Activated CD4-positive, alpha-beta T cell treated with anti-CD3 and anti-CD28 coated beads, Interleukin-2, amount 10 ng/mL, durations not matched to agents 24 days and 14 days (primary cell): ENCODE data around the gene DSCAM. TPM values are rescaled to one million over a fixed set of nuclear protein-coding genes. Genes with fewer than 3 reads are reported as not detected.
"Not testable (repeated sequence)": the region's sequence is repeated elsewhere in the genome, so short reads cannot be mapped to it uniquely, and the experiment has no call there.

Experiments
- DNase-seq: peaks from one replicate; pipeline ENCODE4 v3.0.0; 2022
- H3K27ac Mint-ChIP-seq: one replicate; pipeline ENCODE4 v1.8.0; 2022; ENCODE audit warnings: mild to moderate bottlenecking, mixed read lengths
- H3K27me3 Mint-ChIP-seq: one replicate; pipeline ENCODE4 v1.8.0; 2022; ENCODE audit warnings: mixed read lengths
- H3K36me3 Mint-ChIP-seq: one replicate; pipeline ENCODE4 v1.8.0; 2022; ENCODE audit warnings: low read depth, mild to moderate bottlenecking, mixed read lengths
- H3K4me1 Mint-ChIP-seq: one replicate; pipeline ENCODE4 v1.8.0; 2021; ENCODE audit warnings: mixed read lengths
- H3K4me3 Mint-ChIP-seq: one replicate; pipeline ENCODE4 v1.8.0; 2022; ENCODE audit warnings: mild to moderate bottlenecking, moderate library complexity, mixed read lengths
- H3K9me3 Mint-ChIP-seq: one replicate; pipeline ENCODE4 v1.8.0; 2021; ENCODE audit warnings: mixed read lengths
- intact Hi-C: fragments of 100-400 bp; cut with micrococcal nuclease; formaldehyde crosslinking; loops from one replicate; pipeline ENCODE4 v1.15.1; 2023
- total RNA-seq: library from RNA; stranded (reverse); gene quantifications from 2 replicates; pipeline ENCODE4 v1.2.3, GENCODE V29; 2022

The DSCAM gene
- total RNA-seq, 1 donor from 2014 or later: not detected

GRCh38 chr21:40271164-40271563, 575.8 kb downstream of the DSCAM start:
- H3K4me1 Mint-ChIP-seq: no peaks in the 10 kb centered on the region
- no peaks in the 10 kb centered on the region for H3K9me3 Mint-ChIP-seq
- H3K36me3 Mint-ChIP-seq: no peaks in the 10 kb centered on the region
- no peaks in the 10 kb centered on the region for H3K27me3 Mint-ChIP-seq
- DNase-seq: no peak
- no peak overlapping the region for H3K4me3 Mint-ChIP-seq
- intact Hi-C loops: no loop called here
- H3K27ac Mint-ChIP-seq: no peak overlapping the region

DNA sequence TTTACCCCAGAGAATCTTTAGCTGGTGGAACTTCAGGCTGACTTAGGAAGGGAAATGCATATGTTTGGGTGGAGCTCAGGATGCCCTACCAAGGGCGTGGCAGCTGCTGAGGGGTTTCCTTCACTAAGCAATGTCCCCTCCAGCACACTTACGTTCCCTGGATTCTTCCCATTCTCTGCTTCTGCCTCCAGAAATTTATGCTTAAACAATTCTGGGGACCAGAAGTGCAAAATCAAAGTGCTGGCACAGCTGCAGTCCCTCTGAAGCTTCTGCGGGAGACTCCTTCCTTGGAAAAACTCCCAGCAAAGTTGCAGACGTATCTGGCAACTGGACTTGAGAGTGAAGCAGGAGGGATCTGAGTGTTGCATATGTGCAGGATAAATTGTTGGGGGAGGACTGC, 576.9 kb downstream of the DSCAM start:
- intact Hi-C loops: no loop called here
- H3K4me3 Mint-ChIP-seq: no peak overlapping the region
- DNase-seq: no peak
- no peaks in the 10 kb centered on the region for H3K9me3 Mint-ChIP-seq
- H3K4me1 Mint-ChIP-seq: no peaks in the 10 kb centered on the region
- H3K36me3 Mint-ChIP-seq: no peaks in the 10 kb centered on the region
- no peak overlapping the region for H3K27ac Mint-ChIP-seq
- H3K27me3 Mint-ChIP-seq: no peaks in the 10 kb centered on the region

- Mint-ChIP-seq H3K4me1 (no peaks in the 10 kb centered on the region), H3K9me3 (no peaks in the 10 kb centered on the region), H3K27me3 (no peaks in the 10 kb centered on the region), H3K4me3 (no peak overlapping the region), H3K27ac (no peak overlapping the region), H3K36me3 (no peaks in the 10 kb centered on the region)
- no peak for DNase-seq
- intact Hi-C loops: no loop called here
Observed at GRCh38 chr21:40269239-40269638, 577.7 kb downstream of the DSCAM start.

- H3K9me3 Mint-ChIP-seq, H3K27me3 Mint-ChIP-seq, H3K27ac Mint-ChIP-seq, H3K36me3 Mint-ChIP-seq, intact Hi-C loops, H3K4me3 Mint-ChIP-seq, H3K4me1 Mint-ChIP-seq, DNase-seq: not testable (repeated sequence)
Observed at GRCh38 chr21:40258456-40258855, 588.5 kb downstream of the DSCAM start.

GRCh38 chr21:40257342-40257741, 589.6 kb downstream of the DSCAM start:
- no peak for DNase-seq
- Mint-ChIP-seq H3K4me1 (no peaks in the 10 kb centered on the region), H3K4me3 (no peak overlapping the region), H3K27ac (no peak overlapping the region), H3K27me3 (no peaks in the 10 kb centered on the region), H3K9me3 (no peaks in the 10 kb centered on the region), H3K36me3 (no peaks in the 10 kb centered on the region)
- intact Hi-C loops: no loop called here

DNA sequence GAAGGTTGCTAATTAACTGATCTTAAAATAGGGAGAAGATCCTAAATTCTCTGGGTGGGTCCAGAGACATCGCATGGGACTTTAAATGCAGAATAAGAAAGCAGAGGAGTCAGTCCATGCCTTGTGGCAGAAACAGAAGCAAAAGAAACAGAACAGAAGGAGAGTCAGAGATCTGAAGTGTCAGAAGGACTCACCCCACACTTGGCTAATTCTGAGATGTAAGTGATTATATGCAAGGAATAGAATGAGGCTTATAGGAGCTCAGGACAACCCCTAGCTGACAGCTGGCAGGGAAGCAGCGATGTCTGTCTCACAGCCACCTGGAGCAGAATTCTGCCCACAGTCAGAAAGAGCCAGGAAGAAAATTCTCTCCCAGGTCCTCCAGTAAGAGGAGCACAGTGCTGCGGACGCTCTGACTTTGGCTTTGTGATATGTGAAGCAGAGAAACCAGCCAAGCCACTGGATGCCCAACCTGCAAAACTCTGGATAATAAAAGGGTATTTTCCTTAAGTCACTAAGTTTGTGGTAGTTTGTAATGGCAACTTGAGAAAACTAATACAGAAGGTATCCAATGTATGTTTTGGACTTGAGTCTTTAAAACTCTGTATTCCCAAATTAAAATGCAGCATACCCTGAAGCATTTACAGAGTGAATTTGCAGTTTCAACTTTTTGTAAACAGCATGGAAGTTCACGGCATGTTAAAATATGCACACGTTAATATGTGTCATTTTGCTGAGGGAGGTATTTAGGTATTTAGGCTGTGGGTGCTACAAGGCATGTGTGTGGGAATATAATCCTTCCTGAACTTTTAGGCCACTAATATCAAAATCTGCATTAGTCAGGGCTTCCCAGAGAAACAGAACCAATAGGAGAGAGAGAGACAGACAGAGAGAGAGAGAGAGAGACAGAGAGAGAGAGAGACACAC, 591.2 kb downstream of the DSCAM start:
- Mint-ChIP-seq H3K9me3 (no peaks in the 10 kb centered on the region), H3K36me3 (no peaks in the 10 kb centered on the region), H3K27ac (no peak overlapping the region), H3K27me3 (no peaks in the 10 kb centered on the region), H3K4me1 (no peaks in the 10 kb centered on the region), H3K4me3 (no peak overlapping the region)
- no peak for DNase-seq
- intact Hi-C loops: no loop called here

GRCh38 chr21:40254540-40255465, 592.2 kb downstream of the DSCAM start:
- H3K9me3 Mint-ChIP-seq: no peaks in the 10 kb centered on the region
- DNase-seq: no peak
- intact Hi-C loops: no loop called here
- H3K27ac Mint-ChIP-seq: no peak overlapping the region
- no peaks in the 10 kb centered on the region for H3K27me3 Mint-ChIP-seq
- no peaks in the 10 kb centered on the region for H3K4me1 Mint-ChIP-seq
- no peaks in the 10 kb centered on the region for H3K36me3 Mint-ChIP-seq
- H3K4me3 Mint-ChIP-seq: no peak overlapping the region

DNA sequence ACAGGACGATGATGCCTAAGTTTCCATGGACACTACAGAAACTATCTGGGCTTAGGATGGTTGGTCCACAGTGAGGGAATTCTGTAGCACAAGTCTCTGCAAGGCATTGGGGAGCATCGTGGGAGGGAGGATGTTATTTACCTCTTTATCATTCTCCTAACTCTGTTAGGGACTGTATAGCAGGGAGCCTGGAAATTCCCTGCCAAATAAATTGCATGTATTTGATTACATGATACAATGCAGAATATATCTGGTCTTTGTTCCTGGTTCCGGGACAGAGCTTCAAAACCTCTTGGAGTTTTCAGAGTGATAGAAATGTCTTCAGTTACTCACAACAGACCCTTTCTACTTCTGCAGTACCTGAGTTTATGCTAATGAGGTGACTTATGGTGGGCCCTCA, 593.8 kb downstream of the DSCAM start:
- no peak for DNase-seq
- H3K27me3 Mint-ChIP-seq: no peaks in the 10 kb centered on the region
- H3K36me3 Mint-ChIP-seq: no peaks in the 10 kb centered on the region
- intact Hi-C loops: no loop called here
- H3K9me3 Mint-ChIP-seq: peaks cover 8% of the 10 kb centered on the region
- no peak overlapping the region for H3K4me3 Mint-ChIP-seq
- no peak overlapping the region for H3K27ac Mint-ChIP-seq
- no peaks in the 10 kb centered on the region for H3K4me1 Mint-ChIP-seq

- no peaks in the 10 kb centered on the region for H3K4me1 Mint-ChIP-seq
- H3K27me3 Mint-ChIP-seq: no peaks in the 10 kb centered on the region
- peaks cover 14% of the 10 kb centered on the region for H3K9me3 Mint-ChIP-seq
Observed at GRCh38 chr21:40250514-40251294, 596.3 kb downstream of the DSCAM start.

GRCh38 chr21:40244981-40245380, 602.0 kb downstream of the DSCAM start:
- Mint-ChIP-seq H3K4me3 (no peak overlapping the region), H3K36me3 (no peaks in the 10 kb centered on the region)

More at GRCh38 chr21:40250514-40251294, 596.3 kb downstream of the DSCAM start:
- intact Hi-C loops: no loop called here
- DNase-seq: no peak
- Mint-ChIP-seq H3K27ac (no peak overlapping the region), H3K4me3 (no peak overlapping the region), H3K36me3 (no peaks in the 10 kb centered on the region)

DNA sequence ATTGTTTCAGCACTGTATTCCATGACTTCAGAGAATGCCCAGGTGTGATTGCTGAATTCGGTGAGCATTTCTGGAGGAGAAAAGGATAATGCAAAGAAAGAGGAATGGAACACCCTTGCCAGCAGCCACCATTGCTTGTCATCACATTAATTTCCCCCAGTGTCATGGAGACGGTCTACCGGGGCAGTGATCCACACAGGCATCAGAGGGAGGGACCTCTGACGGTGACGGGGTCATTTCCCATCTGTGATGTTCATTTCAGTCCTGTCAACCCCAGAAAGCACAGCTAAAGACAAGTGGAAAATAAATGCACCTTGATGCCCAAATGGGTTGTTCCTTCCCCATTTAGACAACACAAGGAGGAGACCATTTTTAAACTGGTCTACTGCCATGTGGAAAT, 603.3 kb downstream of the DSCAM start:
- H3K36me3 Mint-ChIP-seq: no peaks in the 10 kb centered on the region
- H3K9me3 Mint-ChIP-seq: peaks cover 15% of the 10 kb centered on the region
- no peak for DNase-seq
- intact Hi-C loops: no loop called here
- H3K4me3 Mint-ChIP-seq: no peak overlapping the region
- H3K4me1 Mint-ChIP-seq: no peaks in the 10 kb centered on the region
- H3K27me3 Mint-ChIP-seq: no peaks in the 10 kb centered on the region
- H3K27ac Mint-ChIP-seq: no peak overlapping the region

More at GRCh38 chr21:40244981-40245380, 602.0 kb downstream of the DSCAM start:
- Mint-ChIP-seq H3K27ac (no peak overlapping the region), H3K27me3 (no peaks in the 10 kb centered on the region), H3K9me3 (peaks cover 18% of the 10 kb centered on the region), H3K4me1 (no peaks in the 10 kb centered on the region)
- no peak for DNase-seq
- intact Hi-C loops: no loop called here

- no peaks in the 10 kb centered on the region for H3K27me3 Mint-ChIP-seq
- DNase-seq: no peak
- H3K36me3 Mint-ChIP-seq: no peaks in the 10 kb centered on the region
- H3K4me3 Mint-ChIP-seq: no peak overlapping the region
- peaks cover 6% of the 10 kb centered on the region for H3K9me3 Mint-ChIP-seq
- H3K4me1 Mint-ChIP-seq: no peaks in the 10 kb centered on the region
- intact Hi-C loops: no loop called here
- H3K27ac Mint-ChIP-seq: no peak overlapping the region
Observed at GRCh38 chr21:40242586-40243265, 604.2 kb downstream of the DSCAM start.

DNA sequence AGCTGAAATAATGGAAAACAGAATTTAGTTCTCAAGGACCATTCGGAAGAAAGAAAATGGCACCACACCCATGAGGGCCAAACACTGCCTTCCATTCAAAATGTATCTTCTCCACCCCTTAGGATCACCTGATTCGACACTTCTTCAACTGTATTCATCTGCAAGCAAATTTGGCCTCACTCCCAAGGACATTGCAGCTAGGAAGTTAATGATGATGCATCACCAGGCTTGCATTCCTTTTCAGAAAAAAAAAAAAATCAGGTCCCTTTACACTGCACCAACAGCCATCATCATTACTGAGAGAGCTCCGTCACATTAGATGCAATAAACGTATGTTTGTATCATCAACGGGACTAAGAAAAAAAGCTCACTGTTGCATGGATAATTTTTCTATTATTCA, 611.4 kb downstream of the DSCAM start:
- Mint-ChIP-seq H3K36me3 (no peaks in the 10 kb centered on the region), H3K4me3 (no peak overlapping the region), H3K4me1 (no peaks in the 10 kb centered on the region), H3K27me3 (no peaks in the 10 kb centered on the region), H3K9me3 (peaks cover 8% of the 10 kb centered on the region), H3K27ac (no peak overlapping the region)
- intact Hi-C loops: no loop called here
- DNase-seq: no peak
